GM12872 (cell line): ENCODE measurements around the gene ZNF524.

Experiments
- TF ChIP-seq, protein P1 (sequence below): IDR thresholded peaks from 3 replicates; pipeline ENCODE4 v1.5.1; 2011; ENCODE audit warnings: low read depth, mild to moderate bottlenecking, low read length, moderate library complexity; ENCODE audit not compliant: insufficient read depth

The ZNF524 gene

DNA sequence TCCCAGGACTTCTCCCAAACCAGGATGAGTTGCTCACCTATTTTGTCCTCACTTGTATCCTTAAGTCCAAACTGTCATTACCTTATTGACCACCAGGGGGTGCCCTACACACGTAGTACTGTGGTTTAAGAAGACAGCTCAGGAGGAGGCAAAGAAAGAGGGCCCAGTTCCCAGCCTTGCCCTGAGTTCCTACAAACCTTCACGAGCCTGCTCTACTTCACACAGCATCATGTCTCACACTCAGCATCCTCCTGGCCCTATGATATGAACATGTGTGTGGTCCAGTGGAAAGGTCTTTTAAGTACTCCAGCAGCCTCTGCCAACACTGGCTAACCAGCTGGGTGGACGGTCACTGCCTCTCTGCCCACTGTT is 32.4 kb downstream of the ZNF524 start:
- TF ChIP-seq, protein P1, sequence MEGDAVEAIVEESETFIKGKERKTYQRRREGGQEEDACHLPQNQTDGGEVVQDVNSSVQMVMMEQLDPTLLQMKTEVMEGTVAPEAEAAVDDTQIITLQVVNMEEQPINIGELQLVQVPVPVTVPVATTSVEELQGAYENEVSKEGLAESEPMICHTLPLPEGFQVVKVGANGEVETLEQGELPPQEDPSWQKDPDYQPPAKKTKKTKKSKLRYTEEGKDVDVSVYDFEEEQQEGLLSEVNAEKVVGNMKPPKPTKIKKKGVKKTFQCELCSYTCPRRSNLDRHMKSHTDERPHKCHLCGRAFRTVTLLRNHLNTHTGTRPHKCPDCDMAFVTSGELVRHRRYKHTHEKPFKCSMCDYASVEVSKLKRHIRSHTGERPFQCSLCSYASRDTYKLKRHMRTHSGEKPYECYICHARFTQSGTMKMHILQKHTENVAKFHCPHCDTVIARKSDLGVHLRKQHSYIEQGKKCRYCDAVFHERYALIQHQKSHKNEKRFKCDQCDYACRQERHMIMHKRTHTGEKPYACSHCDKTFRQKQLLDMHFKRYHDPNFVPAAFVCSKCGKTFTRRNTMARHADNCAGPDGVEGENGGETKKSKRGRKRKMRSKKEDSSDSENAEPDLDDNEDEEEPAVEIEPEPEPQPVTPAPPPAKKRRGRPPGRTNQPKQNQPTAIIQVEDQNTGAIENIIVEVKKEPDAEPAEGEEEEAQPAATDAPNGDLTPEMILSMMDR, result peak; percentile 78

DNA sequence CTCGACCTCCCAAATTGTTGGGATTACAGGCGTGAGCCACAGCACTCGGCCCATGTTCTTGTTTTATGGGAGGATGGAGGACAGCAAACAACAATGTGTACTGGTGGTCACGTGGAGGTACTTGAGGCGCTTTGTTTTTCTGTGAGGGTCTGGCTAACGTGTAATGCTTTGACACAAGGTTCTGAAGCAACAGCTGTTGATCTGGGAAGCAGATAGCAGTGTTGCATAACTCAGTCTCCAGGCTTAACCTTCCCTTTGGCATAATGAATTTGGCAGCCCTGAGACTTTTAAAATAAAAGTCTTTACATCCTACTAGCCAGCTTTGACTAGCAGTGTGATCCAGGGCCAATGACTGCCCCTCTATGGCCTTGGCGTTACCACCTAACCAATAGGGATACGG is 33.8 kb downstream of the ZNF524 start:
- TF ChIP-seq, protein P1, result no peak

DNA sequence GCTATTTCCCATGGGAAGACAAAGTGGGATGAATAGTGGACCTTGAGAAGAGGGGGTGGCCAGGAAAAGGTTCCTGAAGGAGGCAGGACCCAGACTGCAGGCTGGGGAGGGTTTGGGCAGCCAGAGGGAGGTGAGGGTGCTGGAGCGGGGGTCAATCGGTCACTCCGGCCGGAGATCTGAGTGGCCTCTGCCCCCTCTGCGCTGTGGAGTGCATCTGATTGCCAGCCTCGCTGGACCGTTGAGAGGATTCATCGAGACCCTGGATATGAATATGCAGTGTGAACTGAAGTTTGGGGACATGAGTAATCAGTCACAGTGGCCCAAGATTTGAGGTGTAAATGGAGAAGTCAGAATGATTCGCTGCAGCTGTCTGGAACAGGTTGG is 35.2 kb downstream of the ZNF524 start:
- TF ChIP-seq, protein P1, result no peak

DNA sequence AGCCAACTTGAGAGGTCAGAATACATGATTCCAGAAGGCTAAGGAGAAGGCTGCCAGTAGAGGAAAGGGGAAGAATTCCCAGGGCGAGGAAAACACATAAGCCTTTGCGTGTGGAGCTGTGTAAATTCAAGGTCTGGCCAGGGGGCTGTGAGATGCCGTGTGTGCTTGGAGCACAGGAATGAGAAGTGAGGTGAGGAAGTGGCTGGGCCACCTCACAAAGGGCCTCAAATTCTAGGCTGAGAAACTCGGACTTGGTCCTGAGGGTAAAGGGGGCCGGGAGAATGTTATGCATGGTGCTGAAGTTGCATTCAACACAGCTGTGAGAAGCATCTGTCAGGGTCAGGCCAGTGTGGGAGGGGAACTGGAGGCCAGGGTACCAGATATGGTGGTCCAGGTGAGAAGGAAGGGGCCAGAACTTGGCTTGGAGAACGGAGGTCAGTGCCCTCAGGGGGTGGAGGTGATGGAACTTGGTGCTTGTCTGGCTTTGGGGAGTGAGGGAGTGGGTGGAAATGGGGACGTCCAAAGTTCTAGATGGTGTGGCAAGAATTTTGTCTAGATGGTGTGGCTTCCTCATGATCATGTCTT is 35.9 kb downstream of the ZNF524 start:
- TF ChIP-seq, protein P1, result no peak

DNA sequence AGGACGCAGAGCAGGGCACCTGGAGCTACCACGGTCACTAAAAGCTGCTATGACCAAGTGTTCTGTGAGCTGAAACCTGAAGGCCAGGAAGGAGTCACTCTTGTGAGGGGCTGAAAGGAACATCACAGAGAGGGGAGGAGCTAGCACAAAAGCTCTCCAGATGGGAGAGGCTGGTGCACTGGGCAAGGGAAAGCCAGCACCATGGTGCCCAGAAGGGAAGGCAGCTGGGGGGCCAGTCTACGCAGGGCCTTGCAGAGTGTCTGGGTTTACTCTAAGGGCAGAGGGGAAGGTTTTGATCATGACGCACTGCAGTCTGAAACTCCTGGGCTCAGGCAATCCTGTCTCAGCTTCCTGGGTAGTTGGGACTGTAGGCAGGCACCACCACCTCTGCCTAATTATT is 36.6 kb downstream of the ZNF524 start:
- TF ChIP-seq, protein P1, result no peak

DNA sequence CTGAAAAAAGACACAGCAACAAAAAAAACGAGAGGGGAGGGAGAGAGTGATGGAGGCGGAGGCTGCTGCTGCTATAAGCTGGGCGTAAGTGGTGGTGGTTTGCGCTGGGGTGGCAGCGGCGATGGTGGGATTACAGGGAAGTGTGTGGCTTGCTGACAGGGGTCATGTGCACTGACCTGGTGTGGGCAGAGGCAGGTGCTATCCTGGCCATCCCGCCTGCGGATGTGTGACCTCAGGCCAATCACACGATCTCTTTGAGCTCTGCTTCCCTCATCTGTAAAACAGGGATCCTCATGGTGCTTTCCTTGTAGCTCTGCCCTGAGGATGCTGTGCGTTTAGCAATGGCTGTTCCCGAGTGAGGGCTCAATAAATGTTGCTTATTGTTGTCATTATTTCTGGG is 37.4 kb downstream of the ZNF524 start:
- TF ChIP-seq, protein P1, result no peak

DNA sequence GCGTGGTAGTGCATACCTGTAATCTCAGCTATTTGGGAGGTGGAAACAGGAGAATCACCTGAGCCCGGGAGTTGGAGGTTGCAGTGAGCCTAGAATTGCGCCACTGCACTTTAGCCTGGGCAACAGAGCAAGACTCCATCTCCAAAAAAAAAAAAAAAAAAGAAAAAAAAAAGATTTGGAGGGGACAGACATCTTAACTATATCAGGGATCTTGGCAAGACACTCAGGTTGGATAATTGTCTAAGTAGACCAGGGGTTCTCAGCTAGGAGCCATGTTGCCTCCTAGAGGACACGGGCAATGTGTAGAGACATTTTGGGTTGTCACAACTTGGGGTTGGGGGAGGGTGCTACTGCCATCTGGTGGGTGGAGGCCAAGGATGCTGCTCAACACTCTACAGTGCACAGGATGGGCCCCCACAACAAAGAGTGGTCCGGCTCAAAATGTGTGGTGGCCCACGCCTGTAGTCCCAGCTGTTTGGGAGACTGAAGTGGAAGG is 38.8 kb downstream of the ZNF524 start:
- TF ChIP-seq, protein P1, result peak; percentile 72

DNA sequence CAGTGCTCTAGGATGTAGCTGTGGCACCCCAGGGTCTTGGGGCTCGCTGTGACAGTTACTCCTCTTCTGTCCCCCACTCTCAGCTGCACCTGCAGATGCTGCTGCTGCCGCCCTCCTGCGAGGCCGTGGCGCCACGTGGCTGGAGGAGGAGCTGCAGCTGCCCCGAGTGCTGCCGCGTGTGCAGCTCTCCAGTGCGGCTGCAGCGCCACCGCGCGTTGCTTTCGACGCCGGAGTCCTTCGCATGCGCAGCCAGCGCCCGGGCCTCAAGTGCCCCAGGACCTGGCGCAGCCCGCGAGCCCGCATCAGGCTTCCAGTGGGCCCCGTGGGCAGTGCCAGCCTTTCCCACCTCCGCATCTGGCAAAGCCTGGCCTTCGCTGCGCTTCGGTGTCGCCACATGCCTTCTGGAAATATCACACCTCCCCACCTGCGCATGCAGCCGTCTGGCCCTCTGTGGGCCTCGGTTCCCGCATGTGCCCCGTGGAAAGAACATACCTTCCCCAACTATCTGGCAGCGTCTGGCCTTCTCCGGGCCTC is 40.0 kb downstream of the ZNF524 start:
- TF ChIP-seq, protein P1, result no peak
